GM21423 (cell line): ENCODE measurements around the gene AFMID.
"Not testable (repeated sequence)": the region's sequence is repeated elsewhere in the genome, so short reads cannot be mapped to it uniquely, and the experiment has no call there.

Experiments used
- ATAC-seq: cut with Tn5 transposase; IDR thresholded peaks from one replicate; pipeline ENCODE4 v1.9.1; 2021; ENCODE audit warnings: mild to moderate bottlenecking, moderate library complexity; ENCODE audit not compliant: unreplicated experiment

The AFMID gene

GRCh38 chr17:78252701-78253635 is 65.8 kb downstream of the AFMID start:
- ATAC-seq = no peak

- not testable (repeated sequence) for ATAC-seq
Observed at GRCh38 chr17:78253636-78253945, 66.4 kb downstream of the AFMID start.

- no peak for ATAC-seq
Observed at GRCh38 chr17:78253946-78254672, 66.9 kb downstream of the AFMID start.

- no peak for ATAC-seq
Observed at GRCh38 chr17:78255029-78255656, 68.0 kb downstream of the AFMID start.

- no peak for ATAC-seq
Observed at GRCh38 chr17:78255953-78256706, 69.0 kb downstream of the AFMID start.

GRCh38 chr17:78256707-78257591 is 69.8 kb downstream of the AFMID start:
- ATAC-seq = no peak
